Measurements from ENCODE around the gene PPP4R3B.

The PPP4R3B gene

GRCh38 chr2:55621802-55622201 is 4.4 kb upstream of the PPP4R3B start:
- no peak for TF ChIP-seq CTCF (IDR thresholded peaks at IDR 0.05; ENCODE audit: low read depth, low read length, missing control alignments)
- DNase-seq (ENCODE audit: low read depth): no peak
- no peak overlapping the region for H3K4me3 ChIP-seq (ENCODE audit: low read depth, low read length)

GRCh38 chr2:55620123-55620779 is 2.8 kb upstream of the PPP4R3B start:
- DNase-seq (ENCODE audit: low read depth): no peak
- H3K4me3 ChIP-seq (ENCODE audit: low read depth, low read length): no peak overlapping the region; the same call in 1 of the 2 replicates
- TF ChIP-seq CTCF (IDR thresholded peaks at IDR 0.05; ENCODE audit: low read depth, low read length, missing control alignments): peak; percentile 67

GRCh38 chr2:55618275-55619055 is 1.0 kb upstream of the PPP4R3B start:
- TF ChIP-seq CTCF (IDR thresholded peaks at IDR 0.05; ENCODE audit: low read depth, low read length, missing control alignments): no peak
- peak; percentile 37 for DNase-seq (ENCODE audit: low read depth)
- peak overlapping the region; percentile 98 for H3K4me3 ChIP-seq (ENCODE audit: low read depth, low read length)

- DNase-seq (ENCODE audit: low read depth): no peak
These were observed 528 bp upstream of the PPP4R3B start for GRCh38 chr2:55618025-55618274.

GRCh38 chr2:55616551-55617174 is 759 bp downstream of the PPP4R3B start:
- DNase-seq (ENCODE audit: low read depth): no peak
- no peak for TF ChIP-seq CTCF (IDR thresholded peaks at IDR 0.05; ENCODE audit: low read depth, low read length, missing control alignments)

More at GRCh38 chr2:55618025-55618274, 528 bp upstream of the PPP4R3B start:
- peak overlapping the region; percentile 98 for H3K4me3 ChIP-seq (ENCODE audit: low read depth, low read length)
- no peak for TF ChIP-seq CTCF (IDR thresholded peaks at IDR 0.05; ENCODE audit: low read depth, low read length, missing control alignments)

GRCh38 chr2:55611997-55612396 is 5.4 kb downstream of the PPP4R3B start:
- H3K4me3 ChIP-seq (ENCODE audit: low read depth, low read length): no peak overlapping the region
- DNase-seq (ENCODE audit: low read depth): no peak
- no peak for TF ChIP-seq CTCF (IDR thresholded peaks at IDR 0.05; ENCODE audit: low read depth, low read length, missing control alignments)

More at GRCh38 chr2:55616551-55617174, 759 bp downstream of the PPP4R3B start:
- H3K4me3 ChIP-seq (ENCODE audit: low read depth, low read length): peak overlapping the region; percentile 98
